NCI-H128 (cell line): Measurements from ENCODE around the gene ADARB1.

Experiments
- DNase-seq: peaks from one replicate; lab custom pipeline; 2025; ENCODE audit not compliant: unreplicated experiment; lab: John Stamatoyannopoulos, UW

Gene ADARB1

GRCh38 chr21:45147473-45148315, 73.3 kb downstream of the ADARB1 start:
- no peak for DNase-seq

GRCh38 chr21:45148316-45148990, 74.1 kb downstream of the ADARB1 start:
- DNase-seq: no peak

- no peak for DNase-seq
These were observed 74.6 kb downstream of the ADARB1 start for GRCh38 chr21:45149021-45149420.

- no peak for DNase-seq
These were observed 76.3 kb downstream of the ADARB1 start for GRCh38 chr21:45150638-45151131.

GRCh38 chr21:45151445-45152160, 77.2 kb downstream of the ADARB1 start:
- DNase-seq: no peak

DNA sequence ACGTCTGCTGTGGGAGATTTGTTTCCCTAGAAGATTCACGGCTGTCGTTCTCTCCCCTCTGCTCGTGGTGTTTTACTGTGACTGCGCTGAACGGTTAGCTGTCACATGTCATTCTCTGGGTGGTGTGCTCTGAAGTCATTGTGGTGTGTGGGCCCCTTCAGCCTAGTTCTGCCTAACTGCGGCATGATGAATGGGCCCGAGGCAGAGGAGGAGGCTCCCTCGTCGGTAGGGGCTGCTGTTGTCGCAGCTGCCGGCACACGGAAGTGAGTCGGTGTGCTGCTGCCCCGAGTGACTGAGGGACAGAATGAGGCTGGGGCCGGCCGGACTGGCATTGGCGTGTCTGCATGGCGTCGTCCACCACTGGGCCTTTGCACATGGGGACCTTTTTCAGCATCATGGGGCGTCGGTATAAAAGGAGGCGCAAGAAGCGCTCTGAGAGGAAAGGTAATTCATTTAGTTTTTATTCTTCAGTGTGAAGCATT, 77.9 kb downstream of the ADARB1 start:
- DNase-seq: no peak

GRCh38 chr21:45153358-45154318, 79.3 kb downstream of the ADARB1 start:
- DNase-seq: no peak

GRCh38 chr21:45154511-45155508, 80.4 kb downstream of the ADARB1 start:
- DNase-seq: no peak

DNA sequence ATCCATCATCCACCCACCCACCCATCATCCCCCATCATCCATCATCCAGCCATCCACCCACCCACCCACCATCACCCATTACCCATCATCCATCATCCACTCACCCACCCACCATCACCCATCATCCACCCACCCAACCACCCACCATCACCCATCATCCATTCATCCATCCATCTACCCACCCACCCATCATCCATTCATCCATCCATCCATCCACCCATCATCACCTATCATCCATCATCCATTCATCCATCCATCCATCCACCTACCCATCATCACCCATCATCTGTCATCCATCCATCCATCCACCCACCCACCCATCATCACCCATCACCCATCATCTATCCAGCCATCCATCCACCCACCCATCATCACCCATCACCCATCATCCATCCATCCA, 81.5 kb downstream of the ADARB1 start:
- DNase-seq: no peak

DNA sequence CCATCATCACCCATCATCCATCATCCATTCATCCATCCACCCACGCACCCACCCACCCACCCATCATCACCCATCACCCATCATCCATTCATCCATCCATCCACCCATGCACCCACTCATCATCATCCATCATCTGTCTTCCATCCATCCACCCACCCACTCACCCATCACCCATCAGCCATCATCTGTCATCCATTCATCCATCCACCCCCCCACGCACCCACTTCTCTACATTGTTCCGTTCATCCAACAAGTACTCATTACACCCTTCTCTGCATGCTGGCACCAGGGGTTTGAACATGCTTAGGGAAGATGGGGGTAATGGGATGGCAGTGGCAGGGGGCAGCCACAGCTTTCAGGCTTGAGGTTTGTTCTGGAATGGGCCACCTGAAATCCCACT, 82.1 kb downstream of the ADARB1 start:
- DNase-seq: no peak

- DNase-seq: no peak
These were observed 83.6 kb downstream of the ADARB1 start for GRCh38 chr21:45157932-45158331.

- no peak for DNase-seq
These were observed 84.4 kb downstream of the ADARB1 start for GRCh38 chr21:45158491-45159423.

DNA sequence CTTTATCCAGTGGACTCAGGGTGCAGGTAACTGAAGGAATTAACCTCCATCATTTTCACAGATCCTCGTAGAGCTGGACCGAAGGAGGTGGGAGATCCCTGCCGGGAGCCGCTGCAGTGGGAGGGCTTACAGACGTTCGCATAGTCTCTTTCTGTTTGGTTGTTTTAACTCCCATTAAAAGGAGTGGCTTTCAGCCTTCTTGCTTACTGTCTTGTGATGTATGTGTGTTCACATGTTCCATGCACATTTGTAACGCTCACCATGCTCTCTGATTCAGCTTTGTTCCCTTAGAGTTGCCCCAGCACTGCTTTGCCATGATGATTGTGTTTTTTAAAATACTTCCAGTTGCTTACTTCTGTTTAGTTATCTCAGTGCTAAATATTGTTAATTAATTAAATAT, 85.8 kb downstream of the ADARB1 start:
- no peak for DNase-seq

DNA sequence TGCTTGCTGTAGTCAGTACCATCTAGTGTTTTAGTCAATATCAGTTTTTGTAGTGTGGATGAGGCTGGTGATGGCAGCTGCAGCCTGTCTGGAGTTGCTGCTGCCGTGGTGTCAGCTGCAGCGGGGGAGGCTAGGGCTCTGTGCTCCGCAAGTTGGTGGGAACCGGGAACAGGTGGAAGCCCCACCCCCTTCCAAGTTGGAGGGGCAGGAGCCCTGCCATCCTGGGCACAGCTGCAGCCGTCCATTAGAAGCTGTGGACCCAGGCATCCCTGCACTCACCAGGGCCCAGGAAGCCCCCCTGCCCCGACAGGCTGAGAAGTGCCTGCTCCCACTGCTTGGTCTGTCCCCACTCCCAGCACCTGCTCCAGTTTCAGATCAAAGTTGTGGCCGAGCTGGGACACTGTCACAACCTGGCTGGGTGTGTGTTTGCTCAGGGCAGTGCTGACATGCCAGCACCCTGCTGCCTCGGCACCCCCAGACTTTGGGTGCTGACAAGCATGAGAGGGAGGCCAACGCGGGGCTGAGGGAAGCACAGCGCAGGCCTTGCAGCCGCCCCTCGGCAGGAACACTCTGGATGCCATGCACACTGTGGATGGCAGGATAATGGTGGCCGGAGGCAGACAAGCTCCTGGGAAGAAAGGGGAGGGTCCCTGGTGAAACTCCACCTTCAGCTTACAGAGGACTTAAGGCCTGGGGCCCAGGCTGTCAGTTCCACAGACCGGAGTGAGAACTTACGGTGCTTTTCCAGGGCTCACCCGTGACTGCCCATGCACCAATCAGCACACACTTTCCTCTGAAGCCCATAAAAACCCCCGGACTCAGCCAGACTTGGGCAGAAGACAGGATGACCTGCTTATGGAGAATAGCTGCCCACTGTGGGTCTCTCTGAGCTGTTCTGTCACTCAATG, 86.9 kb downstream of the ADARB1 start:
- no peak for DNase-seq

DNA sequence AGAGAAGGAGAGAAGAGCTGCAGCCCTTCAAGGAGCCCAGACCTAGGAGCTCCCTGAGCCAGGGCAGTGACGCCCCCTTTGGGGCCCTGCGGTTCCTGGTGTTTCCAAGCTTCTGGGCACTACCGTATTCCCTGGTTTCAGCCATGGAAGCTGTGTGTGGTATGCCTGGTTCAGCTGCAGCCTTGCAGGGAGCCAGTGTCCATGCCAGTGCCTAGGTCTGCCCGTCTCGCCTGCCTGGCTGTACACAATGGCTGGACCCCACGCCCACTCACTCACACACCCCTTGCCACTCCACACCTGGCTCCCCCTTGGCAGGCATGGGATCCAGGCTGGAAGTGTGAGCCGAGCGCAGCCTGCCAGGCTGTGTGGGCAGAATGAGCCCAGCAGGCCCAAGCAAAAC, 87.7 kb downstream of the ADARB1 start:
- no peak for DNase-seq

GRCh38 chr21:45162809-45163208, 88.4 kb downstream of the ADARB1 start:
- DNase-seq: no peak
